Superior temporal gyrus (tissue), 1 donor: ENCODE results near the gene PRSS22.

Experiments
- DNase-seq: peaks from one replicate; pipeline ENCODE4 v3.0.0-alpha.2; 2016; ENCODE audit errors: extremely low spot score

PRSS22 gene

DNA sequence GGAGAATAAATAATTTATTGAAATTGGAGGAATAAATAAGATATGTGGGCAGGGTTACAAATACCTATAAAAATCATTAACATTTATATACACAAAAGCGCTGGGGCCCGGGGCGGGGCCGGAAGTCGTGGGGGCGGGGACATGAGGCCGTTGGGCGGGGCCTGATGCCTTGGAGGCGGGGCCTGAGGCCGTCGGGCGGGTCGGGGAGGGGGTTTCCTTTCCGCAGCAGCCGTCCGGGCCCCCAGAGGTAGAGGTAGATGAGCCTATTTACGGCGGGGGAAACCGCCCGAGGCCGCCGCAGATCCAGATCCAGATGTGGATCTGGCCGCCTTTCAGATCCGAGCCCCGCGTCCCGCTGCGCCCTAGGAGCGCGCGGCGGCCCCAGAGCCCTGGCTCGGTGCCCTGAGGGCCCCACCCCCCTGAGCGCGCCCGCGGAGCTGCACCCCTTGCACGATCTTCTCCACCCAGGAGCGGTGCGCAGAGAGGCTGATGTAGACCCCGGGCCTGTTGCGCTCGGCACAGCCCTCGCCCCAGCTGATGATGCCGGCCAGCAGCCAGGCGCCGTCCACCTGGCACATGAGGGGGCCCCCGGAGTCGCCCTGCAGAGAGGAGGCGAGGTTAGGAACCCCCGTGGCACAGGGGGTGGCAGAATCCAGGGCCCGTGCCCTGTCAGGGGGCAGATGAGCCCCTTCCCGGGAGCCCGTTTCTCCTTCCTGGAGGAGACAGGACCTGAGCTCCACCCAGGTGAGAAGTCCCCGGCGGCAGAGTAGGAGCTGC lies 5.1 kb downstream of the PRSS22 start:
- no peak for DNase-seq

DNA sequence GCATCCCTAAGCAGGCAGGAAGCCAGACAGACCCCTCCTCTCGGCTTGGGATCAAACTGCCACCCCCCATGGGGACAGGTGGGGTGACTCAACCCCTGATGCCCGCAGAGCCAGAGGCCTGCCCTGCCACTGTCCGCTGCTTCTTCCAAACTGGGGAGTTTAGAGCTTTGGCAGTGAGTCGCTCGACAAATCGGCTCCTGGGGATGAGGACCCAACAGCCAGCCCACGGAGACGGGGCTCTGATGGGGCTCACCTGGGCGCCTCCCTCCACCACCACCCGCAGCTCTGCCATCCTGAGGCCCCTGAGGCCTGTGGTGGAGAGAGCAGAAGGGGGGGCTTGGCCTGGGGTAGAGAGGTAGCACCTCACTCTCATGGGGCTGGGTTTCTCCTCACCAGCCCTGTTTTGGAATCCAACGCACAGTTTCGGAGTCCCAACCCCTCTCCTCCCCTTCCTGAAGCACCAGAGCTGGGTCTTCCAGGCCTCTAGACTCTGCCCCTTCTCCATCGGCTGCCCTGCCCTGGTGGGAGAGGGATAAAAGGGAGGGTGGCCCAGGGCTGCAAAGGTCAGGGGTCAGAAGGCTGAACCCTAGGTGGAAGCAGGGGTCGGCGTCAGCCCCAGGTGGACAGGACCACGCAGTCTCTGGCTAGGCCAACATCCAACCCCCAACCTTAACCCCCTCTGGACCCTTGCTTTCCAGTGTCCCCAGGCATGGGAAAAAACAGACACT lies 5.8 kb downstream of the PRSS22 start:
- DNase-seq, result no peak

DNA sequence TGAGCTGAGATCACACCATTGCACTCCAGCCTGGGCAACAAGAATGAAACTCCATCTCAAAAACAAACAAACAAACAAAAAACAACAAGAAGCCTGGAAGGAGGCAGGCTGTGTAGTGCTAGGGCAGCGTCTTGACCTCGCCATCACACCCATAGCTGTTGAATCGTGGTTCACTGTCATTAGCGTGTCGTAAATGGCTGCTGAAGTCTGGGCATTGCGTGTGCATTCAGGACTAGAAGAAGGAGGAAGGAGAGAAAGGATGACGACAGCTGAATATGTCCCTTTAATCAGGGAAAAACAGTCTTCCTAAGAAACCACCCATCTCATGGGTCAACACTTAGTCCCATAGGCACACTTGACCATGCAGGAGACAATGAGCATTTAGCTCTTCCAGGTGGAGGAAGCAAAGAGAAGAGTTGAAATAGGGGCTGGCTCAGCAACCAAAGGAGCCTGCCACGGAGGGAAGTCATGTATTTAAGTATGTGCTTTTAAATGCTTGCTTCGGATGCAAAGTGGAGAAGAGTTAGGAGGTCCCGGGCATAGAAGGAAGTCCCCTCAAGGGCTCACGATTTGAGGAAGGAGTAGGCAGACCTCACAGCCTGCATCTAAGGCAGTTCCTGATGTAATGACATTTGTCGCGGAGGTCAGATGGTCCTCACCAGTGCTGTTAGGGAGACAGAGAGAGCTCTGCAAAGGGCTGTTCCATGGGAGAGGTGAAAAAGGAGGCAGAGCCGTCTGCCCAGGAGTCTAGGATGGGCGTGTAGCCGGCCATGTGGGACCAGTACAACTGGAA lies 8.8 kb downstream of the PRSS22 start:
- no peak for DNase-seq

DNA sequence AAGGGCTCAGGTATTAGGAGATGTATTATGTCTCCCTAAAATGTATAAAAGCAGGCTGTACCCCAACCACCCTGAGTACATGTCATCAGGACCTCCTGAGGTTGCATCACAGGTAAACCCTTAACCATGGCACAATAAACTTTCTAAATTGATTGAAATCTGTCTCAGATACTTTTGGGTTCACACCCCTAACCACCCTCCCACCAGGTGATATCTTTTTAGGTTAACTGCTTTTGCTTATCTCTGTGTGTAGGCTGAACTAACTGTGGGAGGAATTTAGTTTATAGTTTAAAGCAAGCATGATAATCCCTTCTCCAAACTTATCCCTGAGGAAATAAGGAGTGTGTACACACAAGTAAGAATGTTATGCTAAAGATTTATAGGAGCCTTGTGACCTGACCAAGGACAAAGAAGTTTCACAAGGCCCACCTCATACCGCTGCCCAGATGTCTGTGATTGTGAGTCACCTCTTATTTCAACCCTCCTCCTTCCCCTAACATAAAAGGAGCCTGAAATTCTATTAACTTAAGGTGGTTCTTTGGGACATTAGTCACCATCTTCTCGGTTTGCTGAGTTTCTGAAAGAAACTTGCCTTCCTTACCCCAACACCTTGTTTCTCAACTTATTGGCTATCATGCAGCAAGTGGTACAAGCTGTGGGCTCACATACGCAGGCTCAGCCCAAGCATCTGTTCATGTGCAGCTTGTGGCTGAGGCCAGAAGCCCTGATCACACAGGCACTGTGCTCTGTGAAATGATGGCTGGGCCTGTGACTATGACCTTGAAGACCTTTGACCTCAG lies 11.3 kb downstream of the PRSS22 start:
- no peak for DNase-seq

DNA sequence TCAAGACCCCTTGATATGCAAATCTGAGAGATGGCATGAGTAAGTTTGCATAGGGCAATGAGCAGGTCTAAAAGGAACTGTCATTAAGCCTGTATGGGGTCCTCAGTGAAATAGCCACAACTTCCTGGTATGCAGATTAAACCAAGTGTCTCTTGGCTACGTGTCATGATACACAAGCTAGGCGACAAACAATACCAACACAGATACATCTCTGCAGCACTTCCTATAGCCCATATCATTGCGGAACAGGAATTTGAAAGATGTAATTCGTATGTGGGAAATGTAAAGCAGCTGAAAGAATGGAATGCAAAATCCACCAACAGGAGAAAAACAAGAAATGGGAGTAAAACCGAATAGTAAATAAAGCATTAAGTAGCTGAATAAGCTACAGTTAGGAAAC lies 12.9 kb downstream of the PRSS22 start:
- no peak for DNase-seq

DNA sequence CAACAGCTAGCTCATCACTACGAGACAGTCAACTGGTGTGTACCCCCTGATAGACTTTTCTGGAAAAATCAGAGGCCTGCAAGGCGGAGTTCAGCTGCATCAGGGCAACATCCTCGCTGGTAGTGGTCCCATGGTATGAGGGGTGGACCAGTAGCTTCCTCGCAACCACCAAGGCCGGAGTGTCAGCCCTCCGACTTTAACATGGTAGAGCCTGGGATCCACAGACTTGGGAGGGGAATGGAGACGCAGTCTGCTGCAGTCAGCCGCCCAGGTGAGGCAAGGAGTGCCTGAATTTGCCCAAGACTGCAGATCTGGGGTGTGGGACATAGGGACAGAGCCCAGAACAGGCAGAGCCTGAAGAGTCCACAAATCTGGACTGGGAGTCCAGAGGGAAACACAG lies 14.4 kb downstream of the PRSS22 start:
- DNase-seq, result no peak

DNA sequence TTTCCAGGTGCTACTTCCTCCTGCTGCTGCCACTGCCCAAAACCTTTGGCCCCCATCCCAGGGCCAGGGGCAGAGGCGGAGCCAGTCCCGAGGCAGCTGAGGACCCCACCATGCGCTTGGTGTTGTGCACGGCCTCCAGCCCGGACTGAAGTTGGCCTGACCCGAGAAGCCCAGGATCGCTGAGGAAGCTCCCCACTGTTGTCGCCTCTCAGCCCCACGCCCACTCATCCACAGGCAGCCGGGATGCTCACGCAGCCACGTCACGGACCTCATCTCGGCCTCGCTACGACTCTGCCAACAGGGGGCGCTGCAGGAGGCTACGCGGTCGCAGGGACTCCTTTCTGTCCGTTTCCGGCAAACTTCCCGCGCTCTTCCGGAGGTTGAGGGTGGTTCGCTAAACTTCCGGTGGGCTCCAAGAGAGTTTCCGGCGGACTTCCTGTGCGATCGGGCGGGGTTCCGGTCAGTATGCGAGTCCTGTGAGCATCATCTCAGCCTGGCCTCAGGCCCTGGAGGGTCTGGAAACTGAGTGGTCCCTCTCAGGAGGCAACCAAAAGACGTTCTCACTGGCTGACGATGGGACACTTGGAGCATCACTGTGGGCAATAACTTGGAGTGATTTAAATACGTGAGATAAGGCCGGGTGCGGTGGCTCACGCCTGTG lies 15.5 kb downstream of the PRSS22 start:
- no peak for DNase-seq

DNA sequence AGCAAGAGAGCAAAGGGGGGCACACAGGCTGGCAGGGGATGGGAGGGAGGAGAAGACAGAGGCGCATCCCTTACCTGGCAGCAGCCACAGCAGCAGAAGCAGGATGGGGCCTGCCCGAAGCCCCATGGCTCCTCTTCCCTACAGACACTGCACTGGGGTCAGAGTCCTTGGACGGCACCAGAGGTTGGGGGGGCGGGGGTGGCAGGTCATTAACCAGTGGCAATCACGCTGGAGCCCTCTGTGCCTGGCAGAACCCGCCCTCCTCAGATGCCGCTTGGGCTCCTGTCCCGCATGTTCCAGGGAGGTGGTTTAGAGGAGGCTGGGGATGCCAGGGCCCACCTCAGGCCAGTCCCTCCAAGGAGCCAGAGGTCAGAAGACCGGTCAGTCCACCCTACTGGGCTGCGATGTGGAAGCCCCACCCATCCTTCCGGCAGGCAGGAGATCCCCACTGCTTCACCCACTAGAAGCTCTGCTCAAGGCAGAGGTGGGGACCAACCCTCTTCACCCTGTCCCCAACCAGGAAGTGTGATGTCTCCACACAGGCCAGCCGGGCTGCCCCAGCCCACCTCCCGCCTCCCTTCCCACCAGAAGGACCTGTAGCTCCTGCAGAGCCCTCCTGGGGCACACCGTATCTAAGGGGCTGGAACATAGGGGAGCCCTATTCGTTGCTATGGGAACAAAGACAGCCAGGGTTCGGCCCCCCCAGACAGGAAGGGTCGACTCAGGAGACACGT lies 16.2 kb downstream of the PRSS22 start:
- DNase-seq, result no peak

DNA sequence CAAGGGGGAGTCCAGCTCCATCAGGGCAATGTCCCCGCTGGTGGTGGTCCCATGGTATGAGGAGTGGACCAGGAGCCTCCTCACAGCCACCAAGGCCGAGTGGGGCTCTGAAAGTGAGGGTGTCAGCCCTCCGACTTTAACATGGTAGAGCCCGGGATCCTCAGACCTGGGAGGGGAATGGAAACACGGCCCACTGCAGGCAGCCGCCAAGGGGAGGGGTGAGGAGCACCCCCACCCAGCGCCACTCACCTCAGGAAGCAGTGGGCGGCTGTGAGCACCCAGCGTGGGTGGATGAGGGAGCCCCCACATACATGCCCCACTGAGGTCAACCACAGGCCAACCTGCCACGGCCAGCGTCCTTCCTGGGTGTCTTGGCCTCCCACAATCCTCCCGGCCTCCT lies 17.1 kb downstream of the PRSS22 start:
- DNase-seq, result no peak

DNA sequence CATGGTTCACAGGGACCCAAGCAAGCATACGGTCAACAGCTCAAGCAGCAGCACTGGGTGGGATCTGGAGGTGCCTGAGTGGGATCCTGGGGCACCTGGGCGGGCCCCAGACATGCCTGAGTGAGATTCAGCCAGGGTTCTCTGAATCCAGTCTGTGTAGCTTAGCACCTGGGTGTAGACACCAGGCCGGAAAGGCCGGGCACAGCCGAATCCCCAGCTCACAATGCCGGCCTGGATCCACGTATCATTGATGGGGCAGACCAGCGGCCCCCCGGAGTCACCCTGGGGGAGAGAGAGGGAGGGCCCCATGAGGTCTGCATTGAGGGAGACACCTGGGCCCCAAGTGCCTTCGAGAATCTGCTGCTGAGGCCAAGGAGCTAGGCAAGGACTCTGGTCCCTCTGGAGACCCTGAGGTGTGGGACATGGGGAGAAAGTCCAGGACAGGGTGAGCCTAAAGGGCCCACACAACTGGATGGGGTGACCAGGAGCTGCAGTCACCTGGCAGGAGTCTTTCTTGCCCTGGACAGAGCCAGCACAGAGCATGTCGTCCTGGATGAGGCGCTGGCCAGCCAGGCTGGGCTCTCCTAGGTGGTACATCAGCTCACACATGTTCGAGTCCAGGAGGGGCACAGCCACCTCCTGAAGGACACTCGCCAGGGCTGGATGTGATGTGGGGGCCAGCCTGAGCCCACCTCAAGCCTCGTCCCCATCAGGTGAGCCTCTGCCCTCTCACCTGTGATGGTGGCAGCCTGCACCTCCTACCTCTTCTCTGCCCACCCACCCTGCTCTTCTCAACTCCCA lies 18.1 kb downstream of the PRSS22 start:
- DNase-seq, result no peak

DNA sequence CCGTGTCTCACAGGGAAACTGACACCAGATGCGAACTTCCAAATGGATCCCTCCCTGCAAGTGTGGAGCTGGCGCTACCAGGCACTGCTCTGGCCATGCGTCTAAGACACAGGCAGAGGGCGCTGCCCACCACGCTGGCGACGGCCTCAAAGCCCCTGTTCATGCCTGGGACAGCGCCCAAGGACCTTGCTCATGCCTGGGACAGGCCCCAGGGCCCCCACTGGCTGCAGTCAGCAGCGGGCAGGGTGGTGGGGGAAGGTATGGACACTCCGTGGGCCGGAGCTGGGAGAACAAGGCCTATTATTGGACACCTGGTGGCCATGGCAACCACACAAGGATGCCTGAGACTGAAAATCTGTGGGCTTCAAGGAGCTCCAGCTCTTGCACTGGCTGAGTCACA lies 19.0 kb downstream of the PRSS22 start:
- DNase-seq, result peak; percentile 77

DNA sequence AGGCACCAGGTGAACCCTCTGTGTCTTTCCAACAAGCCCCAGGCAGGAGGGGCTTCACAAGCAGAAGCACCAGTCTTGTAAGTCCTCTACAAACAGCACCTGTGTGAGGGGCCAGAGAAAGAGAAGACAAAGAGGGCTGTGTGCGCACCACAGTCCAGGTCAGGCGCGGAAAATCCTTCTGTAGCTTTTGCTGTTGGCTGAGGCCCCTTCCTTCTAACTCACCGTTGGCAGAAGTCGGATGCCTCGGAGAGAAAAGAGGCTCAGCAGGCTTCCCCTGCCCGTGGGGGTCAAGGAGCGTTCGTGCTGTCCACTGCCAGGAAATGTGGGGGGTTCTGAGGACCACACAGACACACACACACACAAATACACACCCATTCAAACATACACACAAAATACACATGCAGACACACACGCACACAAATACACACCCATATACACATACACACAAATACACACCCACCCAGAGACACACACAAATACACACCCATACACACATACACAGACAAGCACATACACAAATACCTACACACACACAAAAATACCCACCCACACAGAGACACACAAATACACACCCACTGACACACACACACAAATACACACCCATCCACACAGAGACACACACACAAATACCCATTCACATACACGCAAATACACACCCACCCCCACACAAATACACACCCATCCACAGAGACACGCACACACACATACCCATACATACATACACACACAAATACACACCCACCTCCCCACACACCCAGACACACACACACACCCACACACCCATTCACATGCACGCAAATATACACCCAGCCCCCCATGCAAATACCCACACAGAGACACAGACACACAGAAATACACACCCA lies 21.1 kb downstream of the PRSS22 start:
- DNase-seq, result no peak

DNA sequence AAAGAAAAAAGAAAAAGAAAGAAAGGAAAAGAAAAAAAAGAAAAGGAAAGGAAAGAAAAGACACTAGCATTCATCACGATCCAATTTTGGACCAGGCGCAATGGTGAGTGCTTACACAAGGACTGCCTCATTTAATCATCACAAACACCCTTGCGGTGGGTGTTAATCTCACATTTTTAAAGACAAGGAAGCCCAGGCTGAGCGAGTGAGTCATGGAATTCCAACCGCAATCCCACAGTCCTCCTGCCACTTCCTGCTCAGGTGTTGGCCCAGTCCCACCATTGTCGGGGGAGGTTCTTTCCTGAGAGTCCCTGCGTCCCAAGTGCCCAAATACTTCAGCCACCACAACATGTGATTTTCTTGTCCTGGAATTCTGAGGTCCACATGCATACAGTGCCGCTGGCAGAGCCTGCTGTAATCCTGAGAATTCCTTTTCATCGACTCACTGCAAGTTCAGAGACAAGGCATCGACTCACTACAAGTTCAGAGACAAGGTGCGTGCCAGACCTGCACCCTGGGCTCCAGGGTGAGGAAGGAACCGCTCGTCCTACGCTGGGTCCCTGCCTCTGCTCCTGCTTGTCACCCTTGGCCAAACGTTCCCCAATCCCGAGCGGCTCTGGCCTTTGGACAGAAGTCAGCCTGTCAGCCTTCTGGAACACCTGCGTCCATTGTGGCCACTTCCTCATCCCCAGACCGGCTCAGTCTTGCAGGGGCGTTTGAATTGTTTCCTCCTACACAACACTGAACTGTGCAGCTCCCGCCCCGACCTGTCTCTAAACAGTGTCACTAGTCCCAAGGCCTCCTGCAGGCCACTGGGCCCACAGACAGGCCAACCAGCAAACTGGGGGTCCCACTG lies 22.1 kb downstream of the PRSS22 start:
- DNase-seq, result peak; percentile 41

DNA sequence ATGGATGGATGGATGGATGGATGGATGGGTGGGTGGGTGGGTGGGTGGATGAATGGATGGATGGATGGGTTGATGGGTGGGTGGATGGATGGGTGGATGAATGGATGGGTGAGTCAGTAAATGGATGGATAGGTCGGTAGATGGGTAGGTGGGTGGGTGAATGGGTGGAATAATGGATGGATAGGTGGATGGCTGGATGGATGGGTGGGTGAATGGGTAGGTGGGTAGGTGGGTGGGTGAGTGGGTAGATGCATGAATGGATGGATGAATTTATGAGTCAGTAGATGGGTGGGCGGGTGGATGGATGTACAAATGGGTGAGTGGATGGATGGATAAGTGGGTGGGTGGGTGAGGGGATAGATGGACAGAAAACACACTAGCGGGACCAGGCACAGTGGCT lies 23.0 kb downstream of the PRSS22 start:
- no peak for DNase-seq

DNA sequence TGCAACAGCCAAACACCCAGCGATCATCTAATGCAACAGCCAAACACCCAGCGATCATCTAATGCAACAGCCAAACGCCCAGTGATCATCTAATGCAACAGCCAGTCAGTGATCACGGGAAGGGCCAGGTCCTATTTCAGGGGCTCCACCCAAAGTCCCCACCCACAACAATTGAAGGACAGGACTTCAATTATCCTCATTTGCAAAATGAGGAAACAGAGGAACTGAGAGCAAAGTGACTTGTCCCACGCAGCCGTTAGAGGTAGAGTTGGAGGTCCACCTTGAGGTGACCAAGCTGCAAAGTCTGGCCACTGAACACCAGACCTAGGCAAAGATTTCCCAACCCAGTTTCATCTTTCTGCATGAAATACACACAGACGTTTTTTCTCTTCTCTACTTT lies 24.2 kb downstream of the PRSS22 start:
- DNase-seq, result no peak

DNA sequence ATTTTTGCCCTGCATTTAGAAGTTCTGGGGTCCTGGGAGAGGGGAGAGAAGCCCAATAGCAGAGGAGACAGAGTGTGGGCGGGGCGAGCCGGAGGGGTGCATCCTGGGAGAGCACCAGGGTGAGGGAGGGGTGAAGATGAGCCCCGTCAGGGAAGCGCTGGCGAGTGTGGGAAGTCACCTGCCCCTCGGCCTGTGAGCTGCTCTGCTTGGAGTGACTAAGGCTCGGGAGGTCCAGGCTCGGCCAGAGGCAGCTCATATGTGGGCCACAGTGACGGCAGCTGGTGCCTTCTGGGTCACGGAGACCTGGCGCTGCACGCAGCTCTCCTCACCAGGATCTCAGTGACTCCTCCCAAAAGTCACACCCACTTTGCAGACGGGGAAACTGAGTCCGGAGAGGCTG lies 26.8 kb downstream of the PRSS22 start:
- no peak for DNase-seq

DNA sequence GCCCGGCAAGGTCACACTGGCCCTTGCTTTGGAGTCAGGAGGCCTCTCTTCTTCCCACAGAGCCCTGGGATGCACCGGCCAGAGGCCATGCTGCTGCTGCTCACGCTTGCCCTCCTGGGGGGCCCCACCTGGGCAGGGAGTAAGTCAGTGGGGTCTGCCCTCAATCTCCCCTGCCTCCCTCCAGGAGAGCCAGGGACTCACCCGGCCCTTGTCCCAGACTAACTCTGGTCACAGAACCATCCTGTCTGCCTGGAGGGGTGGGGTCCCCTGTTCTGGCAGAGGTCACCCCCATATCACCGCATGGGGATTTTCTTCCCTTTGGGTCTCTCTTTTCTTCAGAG lies 27.6 kb downstream of the PRSS22 start:
- DNase-seq, result no peak
